ENCODE measurements around the gene UBB.
"Not testable (repeated sequence)": the region's sequence is repeated elsewhere in the genome, so short reads cannot be mapped to it uniquely, and the experiment has no call there.

- TF ChIP-seq POLR2A, CTCF (IDR thresholded peaks at IDR 0.05): not testable (repeated sequence)
Observed at GRCh38 chr17:16392491-16392890, 11.6 kb downstream of the UBB start.
